OCI-LY1 (cell line): ENCODE results near the gene SAP30BP.

Experiments used
- CTCF ChIP-seq: fragments of 200-600 bp; sonication (generic), shearing (Covaris generic); IDR thresholded peaks from 2 replicates; pipeline ENCODE4 v1.5.1; 2017; ENCODE audit warnings: mild to moderate bottlenecking, antibody characterized with exemption, low read length, moderate library complexity, mixed read lengths
- EZH2 ChIP-seq: fragments of 200-600 bp; sonication (generic), shearing (Covaris generic); IDR thresholded peaks from 2 replicates; pipeline ENCODE4 v1.8.0; 2017; ENCODE audit warnings: borderline replicate concordance, mixed run types, mild to moderate bottlenecking, antibody characterized with exemption, low read length, moderate library complexity, mixed read lengths

GRCh38 chr17:75676461-75676860 is 9.3 kb downstream of the SAP30BP start:
- TF ChIP-seq CTCF (no peak), EZH2 (no peak)
